ENCODE data around the gene EYS.

GRCh38 chr6:64831680-64832079 is 875.3 kb downstream of the EYS start:
- TF ChIP-seq YY1 (IDR thresholded peaks at IDR 0.05), result no peak
- TF ChIP-seq, protein P1, sequence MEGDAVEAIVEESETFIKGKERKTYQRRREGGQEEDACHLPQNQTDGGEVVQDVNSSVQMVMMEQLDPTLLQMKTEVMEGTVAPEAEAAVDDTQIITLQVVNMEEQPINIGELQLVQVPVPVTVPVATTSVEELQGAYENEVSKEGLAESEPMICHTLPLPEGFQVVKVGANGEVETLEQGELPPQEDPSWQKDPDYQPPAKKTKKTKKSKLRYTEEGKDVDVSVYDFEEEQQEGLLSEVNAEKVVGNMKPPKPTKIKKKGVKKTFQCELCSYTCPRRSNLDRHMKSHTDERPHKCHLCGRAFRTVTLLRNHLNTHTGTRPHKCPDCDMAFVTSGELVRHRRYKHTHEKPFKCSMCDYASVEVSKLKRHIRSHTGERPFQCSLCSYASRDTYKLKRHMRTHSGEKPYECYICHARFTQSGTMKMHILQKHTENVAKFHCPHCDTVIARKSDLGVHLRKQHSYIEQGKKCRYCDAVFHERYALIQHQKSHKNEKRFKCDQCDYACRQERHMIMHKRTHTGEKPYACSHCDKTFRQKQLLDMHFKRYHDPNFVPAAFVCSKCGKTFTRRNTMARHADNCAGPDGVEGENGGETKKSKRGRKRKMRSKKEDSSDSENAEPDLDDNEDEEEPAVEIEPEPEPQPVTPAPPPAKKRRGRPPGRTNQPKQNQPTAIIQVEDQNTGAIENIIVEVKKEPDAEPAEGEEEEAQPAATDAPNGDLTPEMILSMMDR (IDR thresholded peaks at IDR 0.05; ENCODE audit: low read depth, low read length, missing input control), result no peak
- TF ChIP-seq EGR1 (IDR thresholded peaks at IDR 0.05; ENCODE audit: low read depth in 2 of 2), result no peak
- TF ChIP-seq MAX (IDR thresholded peaks at IDR 0.05), result no peak
- no peak for TF ChIP-seq JUND (IDR thresholded peaks at IDR 0.05)
- TF ChIP-seq GABPA (IDR thresholded peaks at IDR 0.05 in 1 of 2, conservative IDR thresholded peaks at IDR 0.05 in 1 of 2), result no peak
- no peak for TF ChIP-seq REST (IDR thresholded peaks at IDR 0.05)
- TF ChIP-seq RAD21 (IDR thresholded peaks at IDR 0.05), result no peak
- TF ChIP-seq, protein P2, sequence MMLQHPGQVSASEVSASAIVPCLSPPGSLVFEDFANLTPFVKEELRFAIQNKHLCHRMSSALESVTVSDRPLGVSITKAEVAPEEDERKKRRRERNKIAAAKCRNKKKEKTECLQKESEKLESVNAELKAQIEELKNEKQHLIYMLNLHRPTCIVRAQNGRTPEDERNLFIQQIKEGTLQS (IDR thresholded peaks at IDR 0.05), result no peak
- no peak for TF ChIP-seq TAF1 (conservative IDR thresholded peaks at IDR 0.05)
- no peak for TF ChIP-seq ZBTB33 (IDR thresholded peaks at IDR 0.05)
- no peak for TF ChIP-seq FOXA1 (IDR thresholded peaks at IDR 0.05)
- no peak for TF ChIP-seq SP1 (IDR thresholded peaks at IDR 0.05)
